ENCODE results near the gene IPCEF1.

- TF ChIP-seq POLR2A (IDR thresholded peaks at IDR 0.05; ENCODE audit: control extremely low read depth in 1 of 2, low read depth in 2 of 2, low read length in 2 of 2) (no peak), CTCF (IDR thresholded peaks at IDR 0.05; ENCODE audit: control extremely low read depth in 1 of 3, insufficient read depth in 1 of 3, low read depth in 1 of 3, low read length in 3 of 3) (no peak), CHD1 (IDR thresholded peaks at IDR 0.05; ENCODE audit: low read depth, low read length) (no peak), CEBPB (IDR thresholded peaks at IDR 0.05; ENCODE audit: low read depth, low read length) (no peak), EZH2 (IDR thresholded peaks at IDR 0.05; ENCODE audit: low read depth, low read length, severe bottlenecking) (no peak), BCL11A (IDR thresholded peaks at IDR 0.05; ENCODE audit: low read depth in 2 of 2, low read length in 2 of 2) (no peak), POLR2AphosphoS5 (IDR thresholded peaks at IDR 0.05; ENCODE audit: low read depth, low read length) (no peak), ATF3 (IDR thresholded peaks at IDR 0.05; ENCODE audit: insufficient read depth, low read depth, low read length) (no peak), CREB1 (IDR thresholded peaks at IDR 0.05) (no peak), SRF (IDR thresholded peaks at IDR 0.05; ENCODE audit: low read depth, low read length) (no peak), EP300 (IDR thresholded peaks at IDR 0.05; ENCODE audit: borderline replicate concordance in 1 of 2, low read depth in 2 of 2, low read length in 2 of 2) (no peak)
Measured at GRCh38 chr6:154361476-154361875, 4.9 kb upstream of the IPCEF1 start.
